ENCODE measurements around the gene SCGN. TPM values are rescaled to one million over a fixed set of nuclear protein-coding genes. Genes with fewer than 3 reads are reported as not detected.

SCGN gene
- total RNA-seq, result 10 to 100 TPM in 1 of 2 donors, 1 to 10 TPM in 1; 7.8 to 11.4 TPM
- long read RNA-seq, transcript SCGN-202 (11 exons, 1,447 nt), result major isoform, 9 of 9 reads
- long read RNA-seq, partial matches to known transcripts, result 0 of 9 reads
- long read RNA-seq, other reads (novel, unspliced or antisense), result 0 of 9 reads

GRCh38 chr6:25652007-25652515 lies at the start of gene SCGN:
Gene SCGN, plus strand, starts transcription at chr6:25652215. Its CDS starts 189 bp downstream, at chr6:25652404.
- DNase-seq (peak; percentile 37 to 74), ATAC-seq (peak; percentile 86)
- intact Hi-C loops (cut with DNase I, micrococcal nuclease), result no loop called here

GRCh38 chr6:25602674-25602982 lies 49.4 kb upstream of the SCGN start:
- intact Hi-C loops (cut with DNase I, micrococcal nuclease), result no loop called here
- DNase-seq (no peak), ATAC-seq (no peak)

- no peak for DNase-seq
- intact Hi-C loops (cut with DNase I, micrococcal nuclease), result no loop called here
- ATAC-seq, result no peak
Observed at GRCh38 chr6:25603251-25603650, 48.8 kb upstream of the SCGN start.

GRCh38 chr6:25606151-25606550 lies 45.9 kb upstream of the SCGN start:
- intact Hi-C loops (cut with DNase I, micrococcal nuclease), result no loop called here

GRCh38 chr6:25608558-25609174 lies 43.3 kb upstream of the SCGN start:
- intact Hi-C loops (cut with DNase I, micrococcal nuclease), result no loop called here
- DNase-seq, result no peak
- ATAC-seq, result no peak

More at GRCh38 chr6:25606151-25606550, 45.9 kb upstream of the SCGN start:
- no peak for DNase-seq
- no peak for ATAC-seq

GRCh38 chr6:25612666-25613065 lies 39.3 kb upstream of the SCGN start:
- ATAC-seq (no peak), DNase-seq (no peak)
- intact Hi-C loops (cut with DNase I, micrococcal nuclease), result no loop called here

GRCh38 chr6:25613415-25613814 lies 38.6 kb upstream of the SCGN start:
- intact Hi-C loops (cut with DNase I, micrococcal nuclease), result no loop called here
- DNase-seq (no peak), ATAC-seq (no peak)

GRCh38 chr6:25614052-25614451 lies 38.0 kb upstream of the SCGN start:
- ATAC-seq, result peak; percentile 90
- intact Hi-C loops (cut with DNase I, micrococcal nuclease), result no loop called here
- DNase-seq, result peak in 1 of 2 donors; percentile 14

- intact Hi-C loops (cut with DNase I, micrococcal nuclease), result no loop called here
Observed at GRCh38 chr6:25615471-25615870, 36.5 kb upstream of the SCGN start.

GRCh38 chr6:25617997-25618396 lies 34.0 kb upstream of the SCGN start:
- ATAC-seq, result no peak
- intact Hi-C loops (cut with DNase I, micrococcal nuclease), result no loop called here
- DNase-seq, result no peak

More at GRCh38 chr6:25615471-25615870, 36.5 kb upstream of the SCGN start:
- DNase-seq (no peak), ATAC-seq (no peak)

- ATAC-seq, result no peak
- no peak for DNase-seq
- intact Hi-C loops (cut with DNase I, micrococcal nuclease), result no loop called here
Observed at GRCh38 chr6:25619217-25619616, 32.8 kb upstream of the SCGN start.

- no peak for DNase-seq
- intact Hi-C loops (cut with DNase I, micrococcal nuclease), result no loop called here
- no peak for ATAC-seq
Observed at GRCh38 chr6:25620391-25620790, 31.6 kb upstream of the SCGN start.

- intact Hi-C loops (cut with DNase I, micrococcal nuclease), result no loop called here
- ATAC-seq (no peak), DNase-seq (no peak)
Observed at GRCh38 chr6:25623065-25623464, 28.9 kb upstream of the SCGN start.

GRCh38 chr6:25623879-25624278 lies 28.1 kb upstream of the SCGN start:
- intact Hi-C loops (cut with DNase I, micrococcal nuclease), result no loop called here
- no peak for ATAC-seq
- no peak for DNase-seq

GRCh38 chr6:25627001-25627400 lies 25.0 kb upstream of the SCGN start:
- ATAC-seq, result no peak
- intact Hi-C loops (cut with DNase I, micrococcal nuclease), result no loop called here
- DNase-seq, result no peak

- DNase-seq, result no peak
- intact Hi-C loops (cut with DNase I, micrococcal nuclease), result no loop called here
- ATAC-seq, result no peak
Observed at GRCh38 chr6:25628471-25629197, 23.4 kb upstream of the SCGN start.

GRCh38 chr6:25629198-25629576 lies 22.8 kb upstream of the SCGN start:
- ATAC-seq, result no peak

GRCh38 chr6:25630508-25631278 lies 21.3 kb upstream of the SCGN start:
- intact Hi-C loops (cut with DNase I, micrococcal nuclease), result no loop called here
- ATAC-seq (no peak), DNase-seq (no peak)

More at GRCh38 chr6:25629198-25629576, 22.8 kb upstream of the SCGN start:
- intact Hi-C loops (cut with DNase I, micrococcal nuclease), result no loop called here
- DNase-seq, result no peak

- DNase-seq, result no peak
- ATAC-seq, result peak; percentile 93
- intact Hi-C loops (cut with DNase I, micrococcal nuclease), result no loop called here
Observed at GRCh38 chr6:25635886-25636317, 16.1 kb upstream of the SCGN start.

GRCh38 chr6:25637211-25637610 lies 14.8 kb upstream of the SCGN start:
- ATAC-seq, result no peak
- intact Hi-C loops (cut with DNase I, micrococcal nuclease), result no loop called here
- no peak for DNase-seq

Measured in left colon (tissue), 2 donors.